Measurements from ENCODE around the gene DCT.

DCT gene

GRCh38 chr13:94524407-94524806, 44.9 kb upstream of the DCT start:
- no peaks in the 10 kb centered on the region for H3K9me2 ChIP-seq (replicated peaks; ENCODE audit: low read depth, low read length)
- no peak overlapping the region for H2AFZ ChIP-seq (ENCODE audit: low read length)
- no peak overlapping the region for H3K9ac ChIP-seq (ENCODE audit: low read depth, low read length, poor library complexity, severe bottlenecking)
- H3F3A ChIP-seq (ENCODE audit: low read depth) = no peaks in the 10 kb centered on the region
- H3K27me3 ChIP-seq (ENCODE audit: insufficient read depth, low read length, poor library complexity, severe bottlenecking) = no peaks in the 10 kb centered on the region
- no peaks in the 10 kb centered on the region for H3K4me1 ChIP-seq (ENCODE audit: insufficient read depth, low read length, poor library complexity, severe bottlenecking)
- no peaks in the 10 kb centered on the region for H3K9me3 ChIP-seq (ENCODE audit: insufficient read depth, low read depth, low read length)
- H3K4me3 ChIP-seq (ENCODE audit: low read length, poor library complexity, severe bottlenecking) = no peak overlapping the region
- no peak for TF ChIP-seq EZH2phosphoT487 (IDR thresholded peaks at IDR 0.05; ENCODE audit: borderline replicate concordance)
- TF ChIP-seq, protein P1, sequence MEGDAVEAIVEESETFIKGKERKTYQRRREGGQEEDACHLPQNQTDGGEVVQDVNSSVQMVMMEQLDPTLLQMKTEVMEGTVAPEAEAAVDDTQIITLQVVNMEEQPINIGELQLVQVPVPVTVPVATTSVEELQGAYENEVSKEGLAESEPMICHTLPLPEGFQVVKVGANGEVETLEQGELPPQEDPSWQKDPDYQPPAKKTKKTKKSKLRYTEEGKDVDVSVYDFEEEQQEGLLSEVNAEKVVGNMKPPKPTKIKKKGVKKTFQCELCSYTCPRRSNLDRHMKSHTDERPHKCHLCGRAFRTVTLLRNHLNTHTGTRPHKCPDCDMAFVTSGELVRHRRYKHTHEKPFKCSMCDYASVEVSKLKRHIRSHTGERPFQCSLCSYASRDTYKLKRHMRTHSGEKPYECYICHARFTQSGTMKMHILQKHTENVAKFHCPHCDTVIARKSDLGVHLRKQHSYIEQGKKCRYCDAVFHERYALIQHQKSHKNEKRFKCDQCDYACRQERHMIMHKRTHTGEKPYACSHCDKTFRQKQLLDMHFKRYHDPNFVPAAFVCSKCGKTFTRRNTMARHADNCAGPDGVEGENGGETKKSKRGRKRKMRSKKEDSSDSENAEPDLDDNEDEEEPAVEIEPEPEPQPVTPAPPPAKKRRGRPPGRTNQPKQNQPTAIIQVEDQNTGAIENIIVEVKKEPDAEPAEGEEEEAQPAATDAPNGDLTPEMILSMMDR (conservative IDR thresholded peaks at IDR 0.05; ENCODE audit: low read length) = no peak
- H4K20me1 ChIP-seq (ENCODE audit: insufficient read depth, low read length, poor library complexity, severe bottlenecking) = no peaks in the 10 kb centered on the region
- no peak overlapping the region for H3K4me2 ChIP-seq (ENCODE audit: low read depth, low read length, poor library complexity, severe bottlenecking)
- H3K36me3 ChIP-seq (ENCODE audit: insufficient read depth, low read length) = no peaks in the 10 kb centered on the region
- no peaks in the 10 kb centered on the region for H3K79me2 ChIP-seq (ENCODE audit: insufficient read depth, low read length)

DNA sequence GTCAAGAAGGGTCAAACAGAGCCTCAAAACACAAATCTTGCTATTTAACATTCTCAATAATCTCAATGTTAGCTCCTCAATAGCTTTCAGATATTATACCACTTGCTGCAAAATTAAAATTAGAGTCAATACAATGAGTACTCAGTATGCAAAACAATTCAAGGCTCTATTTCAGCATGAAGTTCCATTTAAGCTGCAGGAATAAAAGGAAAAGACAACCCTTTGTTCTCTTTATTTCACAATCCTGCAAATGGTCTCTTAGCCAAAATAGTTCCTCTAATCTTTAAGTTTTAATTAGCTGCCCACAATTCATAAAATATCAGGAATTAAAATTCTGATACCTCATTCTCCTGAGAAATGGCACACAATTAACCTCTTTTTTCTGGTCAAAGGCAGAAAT, 40.5 kb upstream of the DCT start:
- no peaks in the 10 kb centered on the region for H3K79me2 ChIP-seq (ENCODE audit: insufficient read depth, low read length)
- H3K4me1 ChIP-seq (ENCODE audit: insufficient read depth, low read length, poor library complexity, severe bottlenecking) = no peaks in the 10 kb centered on the region
- H3K9me3 ChIP-seq (ENCODE audit: insufficient read depth, low read depth, low read length) = peaks cover 4% of the 10 kb centered on the region; the same call in 1 of the 2 replicates
- H3F3A ChIP-seq (ENCODE audit: low read depth) = no peaks in the 10 kb centered on the region
- no peaks in the 10 kb centered on the region for H3K9me2 ChIP-seq (replicated peaks; ENCODE audit: low read depth, low read length)
- TF ChIP-seq, protein P1 (conservative IDR thresholded peaks at IDR 0.05; ENCODE audit: low read length) = no peak
- TF ChIP-seq EZH2phosphoT487 (IDR thresholded peaks at IDR 0.05; ENCODE audit: borderline replicate concordance) = no peak
- no peaks in the 10 kb centered on the region for H4K20me1 ChIP-seq (ENCODE audit: insufficient read depth, low read length, poor library complexity, severe bottlenecking)
- no peak overlapping the region for H3K4me3 ChIP-seq (ENCODE audit: low read length, poor library complexity, severe bottlenecking)
- H3K4me2 ChIP-seq (ENCODE audit: low read depth, low read length, poor library complexity, severe bottlenecking) = no peak overlapping the region
- H3K27me3 ChIP-seq (ENCODE audit: insufficient read depth, low read length, poor library complexity, severe bottlenecking) = no peaks in the 10 kb centered on the region
- no peaks in the 10 kb centered on the region for H3K36me3 ChIP-seq (ENCODE audit: insufficient read depth, low read length)
- H2AFZ ChIP-seq (ENCODE audit: low read length) = no peak overlapping the region
- H3K9ac ChIP-seq (ENCODE audit: low read depth, low read length, poor library complexity, severe bottlenecking) = no peak overlapping the region

DNA sequence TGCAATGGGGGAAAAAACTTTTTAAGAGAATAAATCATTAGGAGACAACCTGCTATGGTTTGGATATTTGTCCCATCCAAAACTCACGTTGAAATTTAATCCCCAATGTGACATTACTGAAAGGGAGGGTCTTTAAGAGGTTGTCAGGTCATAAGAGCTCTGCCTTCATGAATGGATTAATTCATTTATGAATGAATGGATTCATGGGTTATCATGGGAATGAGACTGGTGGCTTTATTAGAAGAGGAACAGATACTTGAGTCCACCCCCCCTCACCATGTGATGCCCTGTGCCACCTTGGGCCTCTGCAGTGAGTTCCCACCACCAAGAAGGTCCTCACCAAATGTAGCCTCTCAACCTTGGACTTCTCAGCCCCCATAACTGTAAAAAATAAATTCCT, 37.0 kb upstream of the DCT start:
- H4K20me1 ChIP-seq (ENCODE audit: insufficient read depth, low read length, poor library complexity, severe bottlenecking) = no peaks in the 10 kb centered on the region
- H3K4me1 ChIP-seq (ENCODE audit: insufficient read depth, low read length, poor library complexity, severe bottlenecking) = no peaks in the 10 kb centered on the region
- no peak overlapping the region for H2AFZ ChIP-seq (ENCODE audit: low read length)
- TF ChIP-seq, protein P1 (conservative IDR thresholded peaks at IDR 0.05; ENCODE audit: low read length) = no peak
- no peak for TF ChIP-seq EZH2phosphoT487 (IDR thresholded peaks at IDR 0.05; ENCODE audit: borderline replicate concordance)
- H3K79me2 ChIP-seq (ENCODE audit: insufficient read depth, low read length) = no peaks in the 10 kb centered on the region
- no peaks in the 10 kb centered on the region for H3K9me2 ChIP-seq (replicated peaks; ENCODE audit: low read depth, low read length)
- no peaks in the 10 kb centered on the region for H3K27me3 ChIP-seq (ENCODE audit: insufficient read depth, low read length, poor library complexity, severe bottlenecking)
- H3K4me2 ChIP-seq (ENCODE audit: low read depth, low read length, poor library complexity, severe bottlenecking) = no peak overlapping the region
- H3K36me3 ChIP-seq (ENCODE audit: insufficient read depth, low read length) = no peaks in the 10 kb centered on the region
- H3K4me3 ChIP-seq (ENCODE audit: low read length, poor library complexity, severe bottlenecking) = no peak overlapping the region
- H3K9ac ChIP-seq (ENCODE audit: low read depth, low read length, poor library complexity, severe bottlenecking) = no peak overlapping the region
- H3F3A ChIP-seq (ENCODE audit: low read depth) = no peaks in the 10 kb centered on the region
- peaks cover 4% of the 10 kb centered on the region; the same call in 1 of the 2 replicates for H3K9me3 ChIP-seq (ENCODE audit: insufficient read depth, low read depth, low read length)

All from Loucy (cell line).